8988T (cell line): ENCODE data around the gene AGPAT3.

ENCODE experiments used
- DNase-seq: peaks from one replicate; pipeline ENCODE4 v3.0.0; 2011

The AGPAT3 gene

GRCh38 chr21:43909741-43910400, 44.8 kb downstream of the AGPAT3 start:
- no peak for DNase-seq

- DNase-seq: no peak
Measured at GRCh38 chr21:43910460-43910859, 45.4 kb downstream of the AGPAT3 start.

- DNase-seq: no peak
Measured at GRCh38 chr21:43911015-43911934, 46.3 kb downstream of the AGPAT3 start.

GRCh38 chr21:43911935-43912487, 47.0 kb downstream of the AGPAT3 start:
- DNase-seq: no peak

- no peak for DNase-seq
Measured at GRCh38 chr21:43912500-43912899, 47.5 kb downstream of the AGPAT3 start.

- no peak for DNase-seq
Measured at GRCh38 chr21:43912910-43913309, 47.9 kb downstream of the AGPAT3 start.

GRCh38 chr21:43913928-43914327, 48.9 kb downstream of the AGPAT3 start:
- no peak for DNase-seq

- no peak for DNase-seq
Measured at GRCh38 chr21:43916076-43916475, 51.1 kb downstream of the AGPAT3 start.

GRCh38 chr21:43916691-43917514, 51.9 kb downstream of the AGPAT3 start:
- DNase-seq: no peak

- DNase-seq: no peak
Measured at GRCh38 chr21:43917515-43918384, 52.7 kb downstream of the AGPAT3 start.

GRCh38 chr21:43918385-43918947, 53.4 kb downstream of the AGPAT3 start:
- DNase-seq: no peak

GRCh38 chr21:43919283-43919682, 54.3 kb downstream of the AGPAT3 start:
- no peak for DNase-seq

- no peak for DNase-seq
Measured at GRCh38 chr21:43919871-43920801, 55.1 kb downstream of the AGPAT3 start.

- DNase-seq: no peak
Measured at GRCh38 chr21:43921571-43921978, 56.6 kb downstream of the AGPAT3 start.

GRCh38 chr21:43921979-43922945, 57.2 kb downstream of the AGPAT3 start:
- DNase-seq: no peak

- no peak for DNase-seq
Measured at GRCh38 chr21:43922949-43923348, 57.9 kb downstream of the AGPAT3 start.

- DNase-seq: no peak
Measured at GRCh38 chr21:43923391-43923790, 58.4 kb downstream of the AGPAT3 start.

- no peak for DNase-seq
Measured at GRCh38 chr21:43924421-43925095, 59.5 kb downstream of the AGPAT3 start.

- no peak for DNase-seq
Measured at GRCh38 chr21:43925096-43925481, 60.1 kb downstream of the AGPAT3 start.
